GM21723 (cell line): ENCODE data around the gene RXRB.
A peak's percentile ranks its signal among the peaks of the same experiment; 100 is the strongest.
"Not testable (repeated sequence)": the region's sequence is repeated elsewhere in the genome, so short reads cannot be mapped to it uniquely, and the experiment has no call there.

Experiments used
- ATAC-seq: cut with Tn5 transposase; IDR thresholded peaks from one replicate; pipeline ENCODE4 v1.9.1; 2021; ENCODE audit warnings: mild to moderate bottlenecking, moderate library complexity; ENCODE audit not compliant: unreplicated experiment

Gene RXRB

GRCh38 chr6:33164665-33165373 lies 35.6 kb downstream of the RXRB start:
- ATAC-seq = no peak

DNA sequence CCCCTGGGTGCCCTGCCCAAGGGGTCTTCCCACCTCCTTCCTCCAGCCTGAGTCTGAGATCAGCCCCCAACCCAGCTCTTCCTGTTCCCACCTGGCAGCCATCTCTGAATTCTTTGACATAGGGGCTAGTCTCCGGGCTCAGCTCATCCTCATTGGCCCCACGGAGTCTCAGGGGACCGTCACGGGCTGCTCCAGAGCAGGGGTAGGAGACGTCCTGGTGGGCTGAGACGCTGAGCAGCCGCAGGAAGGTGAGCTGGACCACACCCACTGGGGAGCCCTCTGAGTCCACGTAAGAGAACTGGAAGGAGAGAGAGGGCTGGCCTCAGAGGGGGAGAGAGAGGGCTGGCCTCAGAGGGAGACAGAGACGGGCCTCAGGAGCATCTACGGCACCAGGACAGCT lies 36.3 kb downstream of the RXRB start:
- no peak for ATAC-seq

DNA sequence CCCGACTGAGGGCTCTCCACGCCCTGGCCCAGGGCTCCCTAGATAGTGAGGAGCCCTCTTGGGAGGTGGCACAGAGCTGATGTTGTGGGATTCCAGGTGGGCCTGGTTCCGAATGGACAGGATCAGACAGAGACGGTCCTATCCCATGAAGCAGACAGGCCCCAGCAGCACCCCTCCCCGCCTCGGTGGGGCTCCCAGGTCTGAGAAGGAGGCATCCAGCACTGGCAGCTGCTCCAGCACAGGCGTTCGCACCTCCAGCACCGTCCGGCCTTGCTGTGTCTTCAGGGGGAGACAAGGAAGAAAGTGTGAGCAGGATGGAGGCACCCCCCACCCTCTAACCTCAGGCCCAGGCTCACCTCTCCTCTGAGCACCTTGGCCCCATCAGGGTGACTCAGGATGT lies 36.9 kb downstream of the RXRB start:
- no peak for ATAC-seq

DNA sequence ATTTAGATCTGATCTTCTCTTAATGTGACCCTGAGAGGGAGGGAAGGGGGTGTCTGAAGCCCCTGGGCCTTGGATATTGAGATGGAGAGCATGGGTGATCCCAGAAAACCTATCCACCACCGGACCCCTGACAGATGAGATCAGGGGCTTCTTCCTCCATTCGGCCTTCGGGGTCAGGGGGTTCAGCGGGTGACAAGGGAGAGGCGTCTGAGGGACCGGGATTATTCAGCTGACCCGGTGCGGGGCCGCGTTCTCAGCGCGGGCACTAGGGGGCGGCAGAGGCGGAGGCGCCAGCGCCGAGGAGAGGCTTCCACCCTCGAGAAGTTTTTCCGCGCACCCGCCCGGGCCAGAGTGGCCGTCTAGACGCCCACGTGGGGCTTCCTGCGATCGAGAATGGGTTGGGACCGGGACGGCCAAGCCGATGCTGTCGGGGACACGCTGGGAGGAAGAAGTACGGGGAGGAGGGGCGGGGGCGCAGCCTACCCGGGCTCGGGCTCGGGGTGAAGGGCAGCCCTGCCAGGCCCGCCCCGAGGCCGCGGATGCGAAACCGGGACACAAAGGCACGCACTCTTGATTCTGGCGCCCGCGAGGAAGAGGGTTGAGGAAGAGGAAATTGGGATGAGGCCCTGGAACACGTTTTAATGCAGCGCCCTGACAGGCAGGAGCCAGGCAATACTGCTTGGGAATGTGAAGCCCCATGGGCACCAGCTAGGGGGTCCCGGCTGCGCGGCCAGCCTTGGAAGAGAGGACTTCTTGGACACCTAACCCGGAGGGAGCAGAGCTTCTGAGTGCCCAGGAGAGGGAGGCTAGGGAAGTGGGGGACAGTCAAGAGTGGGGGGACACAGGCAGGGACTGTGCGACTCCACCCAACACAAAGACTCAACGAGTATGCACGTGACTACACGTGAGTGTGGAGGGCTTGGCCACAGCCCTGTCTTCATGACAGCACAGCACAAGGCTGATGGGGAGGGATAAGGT lies 38.8 kb downstream of the RXRB start:
- ATAC-seq = peak; percentile 76

DNA sequence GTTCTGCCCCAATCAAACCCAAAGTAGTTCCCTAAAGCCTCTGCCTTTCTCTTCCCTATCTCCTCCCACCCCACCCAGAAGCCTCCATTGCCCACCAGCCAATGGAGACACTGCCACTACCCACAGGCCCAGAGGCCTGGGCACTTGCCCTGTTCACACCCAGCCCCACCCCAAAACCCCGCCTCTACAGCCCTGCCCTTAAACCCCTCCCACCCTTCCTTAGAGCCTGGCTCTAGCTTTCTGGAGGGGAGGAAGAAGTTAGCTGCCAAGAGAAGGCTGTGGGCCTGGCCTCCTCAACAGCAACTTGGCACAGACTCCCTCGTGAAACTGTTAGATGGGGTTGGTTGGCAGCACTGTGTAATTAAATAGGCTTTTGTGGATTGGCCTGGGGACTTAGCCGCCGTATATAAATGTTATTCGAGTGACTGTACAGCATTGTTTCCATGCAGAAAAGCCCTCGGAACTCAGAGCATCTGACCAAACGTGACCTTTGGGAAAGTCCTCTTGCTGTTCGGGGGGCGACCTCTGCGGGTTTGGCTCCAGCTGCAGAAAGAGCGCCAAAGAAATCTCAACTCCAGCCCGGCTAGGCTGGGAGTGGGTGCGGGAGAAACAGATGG lies 39.6 kb downstream of the RXRB start:
- no peak for ATAC-seq

DNA sequence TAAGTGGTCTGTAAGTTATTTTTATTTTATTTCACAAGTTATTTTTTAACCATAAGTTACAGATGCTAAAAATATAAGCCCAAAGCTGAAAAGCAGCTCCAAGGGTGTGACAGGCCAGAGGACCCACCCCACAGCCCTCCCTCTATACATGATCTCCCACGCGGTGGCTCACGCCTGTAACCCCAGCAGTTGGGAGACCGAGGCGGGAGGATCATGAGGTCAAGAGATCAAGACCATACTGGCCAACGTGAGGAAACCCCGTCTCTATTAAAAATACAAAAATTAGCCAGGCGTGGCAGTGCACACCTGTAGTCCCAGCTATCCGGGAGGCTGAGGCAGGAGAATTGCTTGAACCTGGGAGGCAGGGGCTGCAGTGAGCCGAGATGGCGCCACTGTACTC lies 40.4 kb downstream of the RXRB start:
- ATAC-seq = no peak

GRCh38 chr6:33156964-33157363 lies 43.5 kb downstream of the RXRB start:
- ATAC-seq = no peak

GRCh38 chr6:33156561-33156960 lies 43.9 kb downstream of the RXRB start:
- no peak for ATAC-seq

DNA sequence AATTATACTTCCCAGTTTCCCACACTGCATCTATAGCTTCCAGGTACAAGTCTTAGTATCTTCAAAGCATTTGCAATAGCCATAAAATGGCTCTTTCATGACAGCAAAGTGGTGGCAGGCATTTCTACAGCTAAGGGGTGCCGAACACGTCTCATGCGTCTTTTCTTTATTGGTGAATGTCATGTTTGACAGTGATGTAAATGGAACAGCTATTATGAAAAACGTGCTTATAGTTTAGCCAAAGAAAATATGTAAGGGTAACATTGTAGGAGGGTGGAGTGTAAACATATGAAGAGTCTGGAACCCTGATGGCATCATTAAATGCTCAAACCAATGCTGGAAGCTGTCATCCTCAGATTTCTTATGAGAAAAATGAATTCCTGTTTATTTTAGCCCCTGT lies 46.1 kb downstream of the RXRB start:
- no peak for ATAC-seq

DNA sequence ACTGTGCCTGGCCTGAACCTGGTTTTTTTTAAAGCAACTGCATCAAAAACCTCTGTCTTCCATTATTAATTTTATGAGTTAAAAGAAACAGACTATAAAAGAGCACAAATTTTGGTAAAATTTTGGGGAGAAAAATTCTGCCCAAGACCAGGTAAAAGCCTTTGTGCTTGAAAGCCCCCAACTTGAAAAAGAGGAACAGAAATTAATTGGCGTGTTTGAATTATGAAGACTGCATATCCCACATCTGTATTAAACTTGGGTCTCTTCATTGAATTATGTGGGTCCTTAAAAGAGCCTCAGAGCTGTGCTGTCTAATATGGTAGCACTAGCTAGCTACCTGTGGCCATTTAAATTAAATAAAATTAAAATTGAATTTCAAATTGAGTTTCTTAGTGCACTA lies 49.4 kb downstream of the RXRB start:
- no peak for ATAC-seq

- ATAC-seq = not testable (repeated sequence)
These were observed 49.9 kb downstream of the RXRB start for GRCh38 chr6:33150560-33150959.

DNA sequence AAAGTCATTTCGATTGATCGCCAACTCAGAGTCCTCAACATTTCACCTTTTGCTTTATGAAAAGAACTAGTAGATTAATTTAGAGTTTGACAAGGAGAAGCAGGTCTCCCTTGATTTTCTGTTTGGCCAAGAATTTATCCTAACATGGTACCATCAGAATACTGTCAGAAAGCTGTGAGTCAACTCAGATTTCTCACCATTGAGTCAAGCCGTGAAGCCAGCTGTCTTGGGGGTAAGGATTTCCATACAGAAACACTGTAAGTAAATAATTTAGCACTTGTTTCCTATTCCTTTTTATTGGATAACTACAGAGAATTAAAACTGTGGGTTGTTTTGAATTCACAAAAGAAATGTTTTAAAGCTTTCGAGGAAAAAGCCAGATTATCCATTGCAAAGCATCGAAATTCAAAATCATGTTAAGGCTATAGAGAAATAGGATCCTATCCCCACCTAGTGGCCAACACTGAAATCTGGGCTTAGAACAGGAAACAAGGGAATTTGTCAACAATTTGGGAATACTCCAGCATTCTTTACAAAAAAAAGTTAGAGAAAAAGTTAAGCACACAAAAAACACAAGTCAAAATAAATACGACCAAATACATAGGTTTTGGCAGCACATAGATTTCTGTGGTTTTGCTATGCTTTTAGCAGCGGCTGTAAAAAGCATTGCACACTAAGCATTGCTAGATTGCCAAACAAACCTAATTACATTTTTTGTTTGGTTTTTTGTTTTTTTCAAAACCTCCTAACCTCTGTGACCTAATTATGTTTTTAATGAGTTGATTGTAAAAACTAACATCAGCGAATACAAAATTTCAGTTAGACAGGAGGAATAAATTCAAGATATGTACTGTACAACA lies 52.4 kb downstream of the RXRB start:
- ATAC-seq = no peak

DNA sequence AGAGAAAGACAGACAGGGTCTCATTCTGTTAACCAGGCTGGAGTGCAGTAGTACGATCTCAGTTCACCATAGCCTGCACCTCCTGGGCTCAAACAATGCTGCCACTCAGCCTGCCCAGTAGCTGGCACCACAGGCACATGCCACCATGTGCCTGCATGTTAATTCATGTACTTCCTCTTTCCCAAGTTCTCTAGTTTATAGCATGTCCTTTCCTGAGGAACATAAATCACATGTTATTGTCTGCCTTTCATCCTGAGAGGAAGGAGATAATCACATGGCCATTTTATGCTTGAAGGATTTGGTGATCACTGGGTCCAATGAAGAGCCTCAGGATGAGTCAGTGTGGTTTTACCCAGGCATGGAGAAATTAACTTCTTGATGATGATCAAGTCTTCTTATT lies 56.1 kb downstream of the RXRB start:
- ATAC-seq = no peak
